GM21737 (cell line): ENCODE data around the gene CRYBG1.

Experiments used
- ATAC-seq: cut with Tn5 transposase; IDR thresholded peaks from one replicate; pipeline ENCODE4 v1.9.1; 2021; ENCODE audit warnings: mild to moderate bottlenecking, moderate library complexity; ENCODE audit not compliant: unreplicated experiment

Gene CRYBG1

GRCh38 chr6:106456756-106457155, 96.2 kb downstream of the CRYBG1 start:
- ATAC-seq: no peak

- no peak for ATAC-seq
Measured at GRCh38 chr6:106458021-106458986, 97.8 kb downstream of the CRYBG1 start.

- no peak for ATAC-seq
Measured at GRCh38 chr6:106460481-106460880, 100.0 kb downstream of the CRYBG1 start.

GRCh38 chr6:106461084-106461483, 100.6 kb downstream of the CRYBG1 start:
- no peak for ATAC-seq

- ATAC-seq: no peak
Measured at GRCh38 chr6:106462923-106463557, 102.5 kb downstream of the CRYBG1 start.

GRCh38 chr6:106466211-106466610, 105.7 kb downstream of the CRYBG1 start:
- no peak for ATAC-seq

GRCh38 chr6:106468935-106469334, 108.4 kb downstream of the CRYBG1 start:
- no peak for ATAC-seq

- no peak for ATAC-seq
Measured at GRCh38 chr6:106469882-106470281, 109.4 kb downstream of the CRYBG1 start.

GRCh38 chr6:106470316-106470715, 109.8 kb downstream of the CRYBG1 start:
- ATAC-seq: no peak

- ATAC-seq: no peak
Measured at GRCh38 chr6:106470811-106471210, 110.3 kb downstream of the CRYBG1 start.

GRCh38 chr6:106473812-106474211, 113.3 kb downstream of the CRYBG1 start:
- no peak for ATAC-seq

GRCh38 chr6:106474466-106474865, 113.9 kb downstream of the CRYBG1 start:
- no peak for ATAC-seq

GRCh38 chr6:106475284-106475683, 114.8 kb downstream of the CRYBG1 start:
- ATAC-seq: no peak

- no peak for ATAC-seq
Measured at GRCh38 chr6:106476331-106477105, 116.0 kb downstream of the CRYBG1 start.

- ATAC-seq: no peak
Measured at GRCh38 chr6:106477146-106477545, 116.6 kb downstream of the CRYBG1 start.

GRCh38 chr6:106477790-106478189, 117.3 kb downstream of the CRYBG1 start:
- no peak for ATAC-seq

GRCh38 chr6:106486236-106486635, 125.7 kb downstream of the CRYBG1 start:
- no peak for ATAC-seq

- no peak for ATAC-seq
Measured at GRCh38 chr6:106488494-106489370, 128.2 kb downstream of the CRYBG1 start.

- no peak for ATAC-seq
Measured at GRCh38 chr6:106490030-106490429, 129.5 kb downstream of the CRYBG1 start.

- no peak for ATAC-seq
Measured at GRCh38 chr6:106490436-106490835, 129.9 kb downstream of the CRYBG1 start.
